MM.1S (cell line): Measurements from ENCODE around the gene MXRA7.

Source experiments
- DNase-seq: peaks from one replicate; pipeline ENCODE4 v3.0.0-alpha.2; 2015
- H2AFZ ChIP-seq: fragments of 300-600 bp; sonication (generic); 2 replicates; pipeline ENCODE4 v1.6.0; 2016; ENCODE audit warnings: antibody characterized with exemption, low read length
- H3F3A ChIP-seq: fragments of 300-600 bp; sonication (generic); 2 replicates; pipeline ENCODE4 v1.6.1; 2016; ENCODE audit warnings: mild to moderate bottlenecking, antibody characterized with exemption, low read length, moderate library complexity, mixed read lengths; ENCODE audit not compliant: insufficient read depth
- H3K27ac ChIP-seq: fragments of 300-600 bp; sonication (generic); 2 replicates; pipeline ENCODE4 v1.5.1; 2016; ENCODE audit warnings: mild to moderate bottlenecking, low read length
- H3K27me3 ChIP-seq: fragments of 300-600 bp; sonication (generic); replicated peaks from 2 replicates; pipeline ENCODE4 v1.6.0; 2016; ENCODE audit warnings: low read length; ENCODE audit not compliant: insufficient read depth
- H3K36me3 ChIP-seq: fragments of 300-600 bp; sonication (generic); replicated peaks from 2 replicates; pipeline ENCODE4 v1.6.1; 2016; ENCODE audit warnings: mild to moderate bottlenecking, low read length, mixed read lengths; ENCODE audit not compliant: insufficient read depth
- H3K4me1 ChIP-seq: fragments of 300-600 bp; sonication (generic); 2 replicates; pipeline ENCODE4 v1.6.1; 2016; ENCODE audit warnings: low read length, mixed read lengths
- H3K4me2 ChIP-seq: fragments of 300-600 bp; sonication (generic); 2 replicates; pipeline ENCODE4 v1.6.0; 2016; ENCODE audit warnings: low read depth, low read length
- H3K4me3 ChIP-seq: fragments of 300-600 bp; sonication (generic); 2 replicates; pipeline ENCODE4 v1.5.1; 2016; ENCODE audit warnings: low read length, mixed read lengths
- H3K79me2 ChIP-seq: fragments of 300-600 bp; sonication (generic); 2 replicates; pipeline ENCODE4 v1.6.1; 2016; ENCODE audit warnings: mixed run types, low read length, mixed read lengths
- H3K9ac ChIP-seq: fragments of 300-600 bp; sonication (generic); 2 replicates; pipeline ENCODE4 v1.6.1; 2016; ENCODE audit warnings: low read length, mixed read lengths
- H3K9me2 ChIP-seq: fragments of 300-600 bp; sonication (generic); replicated peaks from 2 replicates; pipeline ENCODE4 v1.6.1; 2016; ENCODE audit warnings: mild to moderate bottlenecking, low read length, mixed read lengths; ENCODE audit not compliant: insufficient read depth
- H3K9me3 ChIP-seq: fragments of 300-600 bp; sonication (generic); replicated peaks from 2 replicates; pipeline ENCODE4 v1.6.1; 2016; ENCODE audit warnings: mild to moderate bottlenecking, low read length, mixed read lengths; ENCODE audit not compliant: insufficient read depth
- H4K20me1 ChIP-seq: fragments of 300-600 bp; sonication (generic); 2 replicates; pipeline ENCODE4 v1.6.1; 2016; ENCODE audit warnings: mild to moderate bottlenecking, low read length, moderate library complexity, mixed read lengths; ENCODE audit not compliant: insufficient read depth
- CTCF ChIP-seq: fragments of 300-600 bp; sonication (generic); IDR thresholded peaks from 2 replicates; pipeline ENCODE4 v1.5.1; 2016; ENCODE audit warnings: antibody characterized with exemption, low read length, mixed read lengths
- EZH2 ChIP-seq: fragments of 300-600 bp; sonication (generic); optimal IDR thresholded peaks from 2 replicates; pipeline ENCODE3; 2017; ENCODE audit warnings: low read depth, mild to moderate bottlenecking, antibody characterized with exemption, low read length, mixed read lengths
- EZH2phosphoT487 ChIP-seq: fragments of 300-600 bp; sonication (generic); IDR thresholded peaks from 2 replicates; pipeline ENCODE4 v1.6.1; 2018; ENCODE audit warnings: antibody characterized with exemption, low read length

MXRA7 gene

DNA sequence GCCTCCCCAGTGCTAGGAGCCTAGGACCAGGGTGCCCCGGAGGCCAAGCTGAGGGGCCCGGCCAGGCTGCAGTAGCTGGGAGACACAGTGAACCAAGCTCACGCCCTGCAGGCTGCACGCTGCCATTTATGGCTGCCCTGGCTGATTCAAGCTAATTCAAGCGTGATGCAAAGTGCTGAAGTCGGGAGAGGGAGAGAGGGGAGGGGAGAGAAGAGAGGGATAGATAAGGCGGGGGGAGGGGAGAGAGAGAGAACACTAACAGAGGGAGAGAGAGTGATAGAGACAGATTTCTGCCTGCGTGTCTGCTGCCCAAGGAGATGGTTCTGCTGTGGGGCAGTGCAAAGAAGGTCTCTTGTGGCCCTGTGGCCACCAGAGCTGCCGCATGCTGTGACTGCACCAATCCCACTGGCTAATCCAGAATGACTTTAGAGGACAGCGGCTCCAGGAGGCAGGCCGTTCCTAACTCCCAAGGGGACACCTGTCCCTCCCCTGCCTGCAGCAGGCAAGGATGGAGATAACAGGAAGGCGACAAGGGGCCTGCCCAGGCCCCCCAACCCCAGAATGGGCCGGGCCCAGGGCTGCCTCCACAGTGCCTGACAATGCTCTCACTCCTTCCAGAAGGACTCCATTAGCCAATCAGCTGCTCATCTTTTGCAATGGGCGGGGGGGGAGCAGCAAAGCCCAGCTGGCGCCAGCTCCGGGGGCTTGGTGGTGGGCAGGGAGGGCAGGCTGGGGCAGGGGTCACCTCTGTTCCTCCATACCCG, 12.9 kb downstream of the MXRA7 start:
- Histone ChIP-seq H3K9ac (no peak overlapping the region), H3K36me3 (no peaks in the 10 kb centered on the region), H3K4me3 (no peak overlapping the region), H3K4me1 (peaks cover 11% of the 10 kb centered on the region), H3K27ac (no peak overlapping the region), H3K4me2 (no peak overlapping the region), H3K9me3 (no peaks in the 10 kb centered on the region), H3K9me2 (no peaks in the 10 kb centered on the region), H3K79me2 (no peaks in the 10 kb centered on the region), H3F3A (peaks cover 21% of the 10 kb centered on the region), H3K27me3 (no peaks in the 10 kb centered on the region; the same call in 1 of the 2 replicates), H2AFZ (no peak overlapping the region), H4K20me1 (no peaks in the 10 kb centered on the region)
- no peak for DNase-seq
- TF ChIP-seq EZH2phosphoT487, result no peak
- no peak for TF ChIP-seq EZH2
- TF ChIP-seq CTCF, result no peak

DNA sequence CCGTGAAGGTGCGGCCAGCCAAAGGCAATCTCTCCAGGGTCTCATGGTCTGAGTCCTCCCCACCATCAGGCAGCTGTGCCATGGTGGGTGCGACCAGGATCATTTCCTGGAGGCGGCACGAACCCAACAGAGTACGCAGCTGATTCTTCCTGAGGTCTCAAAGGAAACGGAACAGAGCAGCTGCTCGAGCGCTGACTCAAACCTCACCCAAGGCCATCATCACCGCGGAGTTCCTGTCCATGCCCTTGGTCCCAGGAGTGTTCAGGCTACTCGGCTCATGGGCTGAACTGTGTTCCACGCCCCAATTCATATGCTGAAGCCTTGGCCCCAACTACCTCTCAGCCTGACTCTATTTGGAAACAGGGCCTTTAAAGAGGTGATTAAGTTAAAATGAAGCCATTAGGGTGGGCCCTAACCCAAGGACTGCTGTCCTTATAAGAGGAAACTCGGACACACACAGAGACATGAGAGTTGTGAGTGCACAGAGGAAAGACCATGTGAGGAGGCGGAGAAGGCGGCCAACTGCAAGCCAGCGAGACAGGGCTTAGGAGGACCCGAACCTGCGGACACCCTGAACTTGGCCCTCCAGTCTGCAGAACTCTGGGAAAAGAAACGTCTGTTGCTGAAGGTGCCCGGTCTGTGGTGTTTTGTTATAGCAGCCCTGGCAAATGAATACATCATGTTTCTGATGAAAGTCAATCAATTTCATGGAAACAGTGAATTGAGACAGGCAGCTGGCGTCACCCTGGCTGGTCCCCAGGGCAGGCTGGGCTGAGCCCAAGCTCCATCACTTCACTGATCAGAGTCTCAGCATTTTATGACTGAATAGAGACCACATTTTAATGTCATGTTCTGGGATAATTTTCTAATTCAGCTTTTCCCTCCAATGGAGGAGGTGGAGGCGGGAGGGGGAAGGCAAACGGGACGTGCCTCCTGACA, 13.7 kb downstream of the MXRA7 start:
- no peaks in the 10 kb centered on the region for H3K36me3 ChIP-seq
- no peaks in the 10 kb centered on the region for H4K20me1 ChIP-seq
- H3K9me2 ChIP-seq, result no peaks in the 10 kb centered on the region
- peaks cover 21% of the 10 kb centered on the region for H3F3A ChIP-seq
- no peaks in the 10 kb centered on the region for H3K79me2 ChIP-seq
- H3K4me3 ChIP-seq, result no peak overlapping the region
- H2AFZ ChIP-seq, result no peak overlapping the region
- H3K4me1 ChIP-seq, result peaks cover 11% of the 10 kb centered on the region
- TF ChIP-seq EZH2phosphoT487 (no peak), EZH2 (no peak), CTCF (no peak)
- H3K27ac ChIP-seq, result no peak overlapping the region
- DNase-seq, result no peak
- H3K27me3 ChIP-seq, result no peaks in the 10 kb centered on the region; the same call in 1 of the 2 replicates
- H3K9ac ChIP-seq, result no peak overlapping the region
- H3K4me2 ChIP-seq, result no peak overlapping the region
- H3K9me3 ChIP-seq, result no peaks in the 10 kb centered on the region

- TF ChIP-seq EZH2, result no peak
- no peak for TF ChIP-seq CTCF
- no peak for TF ChIP-seq EZH2phosphoT487
- no peak overlapping the region for H3K9ac ChIP-seq
- DNase-seq, result peak; percentile 81
- H3F3A ChIP-seq, result peaks cover 21% of the 10 kb centered on the region
- no peaks in the 10 kb centered on the region for H3K79me2 ChIP-seq
- peak overlapping the region; percentile 68; the same call in 1 of the 2 replicates for H3K4me2 ChIP-seq
- no peak overlapping the region for H2AFZ ChIP-seq
- no peaks in the 10 kb centered on the region for H3K36me3 ChIP-seq
- H3K4me3 ChIP-seq, result peak overlapping the region; percentile 17; the same call in 1 of the 2 replicates
- no peaks in the 10 kb centered on the region for H3K9me2 ChIP-seq
- H4K20me1 ChIP-seq, result no peaks in the 10 kb centered on the region
- no peaks in the 10 kb centered on the region; the same call in 1 of the 2 replicates for H3K27me3 ChIP-seq
- peaks cover 11% of the 10 kb centered on the region for H3K4me1 ChIP-seq
- no peaks in the 10 kb centered on the region for H3K9me3 ChIP-seq
- H3K27ac ChIP-seq, result peak overlapping the region; percentile 1; the same call in 1 of the 2 replicates
Observed at GRCh38 chr17:76695059-76695831, 15.5 kb downstream of the MXRA7 start.
